Medulla oblongata (tissue), 1 donor: ENCODE results near the gene CNTFR.
"Not testable (repeated sequence)": the region's sequence is repeated elsewhere in the genome, so short reads cannot be mapped to it uniquely, and the experiment has no call there.

Experiments
- DNase-seq: peaks from one replicate; pipeline ENCODE4 v3.0.0-alpha.2; 2015; ENCODE audit errors: extremely low spot score

The CNTFR gene

GRCh38 chr9:34589636-34590380, at the start of gene CNTFR:
TSS of gene CNTFR (minus strand) at chr9:34589724. CDS start at chr9:34568981, 20,743 bp downstream.
- peak; percentile 76 for DNase-seq

DNA sequence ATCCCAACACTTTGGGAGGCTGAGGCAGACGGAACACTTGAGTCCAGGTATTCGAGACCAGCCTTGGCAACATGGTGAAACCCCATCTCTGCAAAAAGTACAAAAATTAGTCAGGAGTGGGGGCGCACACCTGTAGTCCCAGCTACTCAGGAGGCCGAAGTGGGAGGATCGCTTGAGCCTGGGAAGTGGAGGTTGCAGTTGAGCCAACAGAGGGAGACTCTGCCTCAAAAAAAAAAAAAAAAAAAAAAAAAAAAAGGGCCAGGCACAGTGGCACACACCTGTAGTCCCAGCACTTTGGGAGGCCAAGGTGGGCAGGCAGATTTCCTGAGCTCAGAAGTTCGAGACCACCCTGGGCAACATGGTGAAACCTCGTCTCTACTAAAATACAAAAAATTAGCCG, 49.8 kb upstream of the CNTFR start:
- not testable (repeated sequence) for DNase-seq

- no peak for DNase-seq
Observed at GRCh38 chr9:34638138-34638445, 48.6 kb upstream of the CNTFR start.

DNA sequence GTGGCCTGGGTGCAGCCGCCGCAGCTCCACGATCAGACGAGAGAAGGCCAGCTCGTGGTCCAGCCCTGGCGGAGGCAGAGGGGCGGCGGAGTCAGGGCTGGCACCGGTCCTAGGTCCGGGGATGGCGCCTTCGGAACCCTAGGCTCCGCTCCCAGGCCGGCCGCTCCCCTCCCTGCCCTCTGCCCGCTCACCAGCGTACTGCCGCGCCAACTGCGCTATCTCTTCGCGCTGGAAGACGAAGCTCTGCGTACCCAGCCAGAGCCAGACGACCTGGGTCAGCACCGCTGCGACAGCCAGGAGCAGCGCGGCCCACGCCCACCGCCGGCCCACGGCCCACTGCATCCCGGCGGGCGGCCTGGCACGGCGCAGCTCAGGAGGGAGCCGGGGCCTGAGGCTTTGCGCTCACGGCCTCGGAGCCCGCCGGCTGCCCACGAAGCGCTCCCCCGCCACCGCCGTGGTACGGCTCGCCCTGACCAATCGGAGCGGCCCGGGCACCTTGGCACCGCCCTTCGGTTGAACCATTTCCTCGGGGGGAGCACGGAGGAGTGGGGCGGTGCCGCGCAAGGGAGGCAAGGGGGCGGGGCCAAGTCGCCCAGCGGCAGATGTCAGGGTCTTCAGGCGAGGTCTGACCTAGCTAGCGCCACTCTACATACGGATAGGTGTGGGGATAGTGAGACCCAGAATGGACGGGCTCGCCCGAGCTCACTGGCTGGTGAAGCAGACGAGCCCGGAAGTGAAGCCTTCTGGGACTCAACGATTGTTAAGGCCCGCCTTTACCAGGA, 48.0 kb upstream of the CNTFR start, which contains the start of gene SIGMAR1:
TSS of gene SIGMAR1 (minus strand) at position 432 of the 782 bp plus-strand sequence. CDS start at position 342, 90 bp downstream.
- DNase-seq, result peak; percentile 97

GRCh38 chr9:34636791-34637355, 47.3 kb upstream of the CNTFR start:
- DNase-seq, result no peak

GRCh38 chr9:34635556-34635955, 46.0 kb upstream of the CNTFR start:
- no peak for DNase-seq

GRCh38 chr9:34634551-34635248, 45.2 kb upstream of the CNTFR start:
- DNase-seq, result no peak

DNA sequence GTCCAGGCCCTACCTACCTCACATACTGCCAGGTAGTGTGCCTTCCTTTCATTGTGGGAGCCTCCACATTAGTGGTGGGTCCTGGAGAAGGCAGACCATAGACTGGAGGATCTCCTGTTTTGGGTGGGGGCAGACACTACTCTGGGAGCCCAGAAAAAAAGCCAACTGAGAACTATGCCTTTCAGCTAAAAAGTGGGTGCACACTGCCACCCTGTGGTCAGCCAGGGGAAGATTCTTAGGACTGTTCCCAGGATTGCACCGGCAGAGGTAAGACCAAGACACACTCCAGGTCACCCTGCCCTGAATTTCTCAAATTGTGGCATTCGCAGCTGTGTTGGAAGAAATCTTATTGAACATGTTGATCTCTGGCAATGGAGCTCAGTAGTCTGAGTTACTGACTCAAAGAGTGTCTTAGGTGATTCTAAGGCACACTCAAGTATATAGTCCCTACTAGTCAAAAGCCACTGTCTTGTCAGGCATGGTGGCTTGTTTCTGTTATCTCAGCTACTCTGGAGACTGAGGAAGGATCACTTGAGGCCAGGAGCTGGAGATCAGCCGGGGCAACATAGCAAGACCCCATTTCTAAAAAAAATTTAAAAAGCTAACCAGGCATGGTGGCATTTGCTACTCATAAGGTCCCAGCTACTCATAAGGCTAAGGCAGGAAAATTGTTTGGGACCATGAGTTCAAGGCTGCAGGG, 44.5 kb upstream of the CNTFR start:
- DNase-seq, result peak; percentile 80

DNA sequence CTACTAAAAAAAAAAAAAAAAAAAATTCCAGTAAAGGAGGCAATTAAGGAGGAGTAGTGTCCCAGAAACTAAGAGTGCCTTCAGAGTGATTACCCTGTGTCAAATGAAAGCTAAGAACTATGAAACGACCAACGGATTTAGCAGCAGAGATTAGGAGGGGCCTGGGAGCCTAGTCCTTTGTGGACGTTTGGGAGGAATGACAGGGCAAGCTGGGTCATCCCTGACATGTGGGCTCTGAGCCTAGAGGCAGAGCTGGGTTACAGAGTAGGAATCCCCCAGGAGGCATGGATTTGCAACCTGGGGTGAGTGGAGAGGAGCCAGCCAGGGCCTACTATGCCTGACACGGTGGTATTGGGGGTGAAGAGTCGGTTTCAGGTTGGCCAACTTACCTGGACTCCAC, 43.6 kb upstream of the CNTFR start:
- DNase-seq, result no peak

GRCh38 chr9:34630402-34631154, 41.1 kb upstream of the CNTFR start:
- DNase-seq, result no peak

- DNase-seq, result no peak
Observed at GRCh38 chr9:34629491-34629808, 39.9 kb upstream of the CNTFR start.

- DNase-seq, result no peak
Observed at GRCh38 chr9:34628656-34629490, 39.3 kb upstream of the CNTFR start, which contains the start of gene ARID3C. TSS of gene ARID3C (minus strand) at chr9:34629066. CDS start at chr9:34628014, 1,052 bp downstream.

DNA sequence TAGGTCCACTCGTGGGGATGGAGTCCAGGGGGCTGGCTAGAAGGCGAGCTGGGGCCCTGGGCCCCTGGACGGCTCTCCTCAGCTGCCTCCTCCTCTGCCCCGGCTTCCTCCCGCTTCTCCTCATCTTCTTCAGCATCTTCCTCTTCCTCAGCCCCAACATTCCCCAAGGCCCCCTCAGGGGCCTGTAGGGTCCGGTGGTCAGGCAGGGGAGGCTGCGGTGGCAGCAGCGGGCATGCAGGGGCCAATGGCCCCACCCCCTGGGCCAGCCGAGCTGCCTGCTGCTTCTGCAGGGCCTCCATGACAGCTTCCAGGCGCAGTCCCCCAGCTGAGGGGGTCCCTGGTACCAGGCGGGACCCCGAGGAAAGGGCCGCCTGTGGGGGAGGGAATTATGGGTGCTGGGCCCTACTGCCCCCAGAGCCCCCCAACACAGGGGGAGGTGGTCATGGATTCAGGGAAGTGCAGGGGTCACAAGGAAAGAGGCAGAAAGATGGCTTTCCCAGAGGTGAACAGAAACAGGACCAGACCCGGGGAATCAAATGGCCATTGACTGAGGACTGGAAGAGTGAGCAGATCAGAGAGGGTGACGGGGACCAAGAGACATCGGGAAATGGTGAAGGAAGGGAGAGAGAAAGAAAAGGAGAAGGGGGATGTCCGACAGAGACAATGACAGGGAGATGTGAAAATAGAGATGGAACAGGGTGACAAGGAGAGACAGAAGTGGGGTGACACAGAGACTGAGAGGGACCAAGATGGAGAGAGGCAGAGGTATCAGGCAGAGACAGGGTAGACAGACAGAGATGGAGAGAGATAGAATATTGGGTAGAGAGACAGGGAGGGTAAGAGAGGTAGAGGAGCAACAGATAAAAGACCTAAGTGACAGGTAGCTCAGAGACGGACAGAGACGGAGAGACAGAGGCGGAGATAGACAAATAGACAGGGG, 38.5 kb upstream of the CNTFR start:
- no peak for DNase-seq

- DNase-seq, result no peak
Observed at GRCh38 chr9:34625186-34625486, 35.6 kb upstream of the CNTFR start.

GRCh38 chr9:34624475-34625185, 35.1 kb upstream of the CNTFR start:
- DNase-seq, result no peak

GRCh38 chr9:34623374-34624235, 34.1 kb upstream of the CNTFR start:
- no peak for DNase-seq
